WTC11 (cell line): Measurements from ENCODE around the gene RBM34. TPM values are rescaled to one million over a fixed set of nuclear protein-coding genes. Genes with fewer than 3 reads are reported as not detected.

ENCODE experiments used
- ATAC-seq: fragments of 200-7000 bp; cut with Tn5 transposase; 2 replicates; pipeline ENCODE4 v1.10.0; 2021; ENCODE audit warnings: mild to moderate bottlenecking, moderate library complexity
- CTCF ChIA-PET: fragments of 300-600 bp; sonication (Branson Sonifier 250); formaldehyde crosslinking; loops from one replicate; lab custom pipeline; 2021; ENCODE audit warnings: antibody characterized with exemption; lab: Charles Lee
- POLR2A ChIA-PET: fragments of 350-600 bp; sonication (Branson Sonifier 250); formaldehyde crosslinking; loops from one replicate; lab custom pipeline; 2021; ENCODE audit warnings: antibody characterized with exemption; lab: Charles Lee
- DNase-seq: peaks from one replicate; pipeline ENCODE4 v3.0.0; 2021; ENCODE audit warnings: low spot score
- H3K27ac Mint-ChIP-seq: 2 replicates; pipeline ENCODE4 v1.8.0; 2021; ENCODE audit warnings: mixed read lengths
- H3K27me3 Mint-ChIP-seq: 2 replicates; pipeline ENCODE4 v1.8.0; 2021; ENCODE audit warnings: low read depth, mild to moderate bottlenecking, moderate library complexity, mixed read lengths
- H3K36me3 Mint-ChIP-seq: 2 replicates; pipeline ENCODE4 v1.8.0; 2021; ENCODE audit warnings: mixed read lengths
- H3K4me1 Mint-ChIP-seq: 2 replicates; pipeline ENCODE4 v1.8.0; 2022; ENCODE audit warnings: mixed read lengths
- H3K4me3 Mint-ChIP-seq: 2 replicates; pipeline ENCODE4 v1.8.0; 2021; ENCODE audit warnings: mild to moderate bottlenecking, moderate library complexity, mixed read lengths
- H3K9me3 Mint-ChIP-seq: 2 replicates; pipeline ENCODE4 v1.8.0; 2021; ENCODE audit warnings: mixed read lengths
- ELF4 ChIP-seq: sonication (generic); formaldehyde crosslinking; IDR thresholded peaks from 2 replicates; pipeline ENCODE4 v1.8.1; 2022; ENCODE audit warnings: low read depth, mild to moderate bottlenecking, moderate library complexity, missing genetic modification reagents
- ETV6 ChIP-seq: sonication (generic); formaldehyde crosslinking; IDR thresholded peaks from 2 replicates; pipeline ENCODE4 v1.8.1; 2022; ENCODE audit warnings: mild to moderate bottlenecking, missing genetic modification reagents
- FOXK1 ChIP-seq: sonication (generic); formaldehyde crosslinking; IDR thresholded peaks from 2 replicates; pipeline ENCODE4 v1.8.0; 2022; ENCODE audit warnings: mild to moderate bottlenecking, moderate library complexity, missing genetic modification reagents
- JUN ChIP-seq: sonication (generic); formaldehyde crosslinking; IDR thresholded peaks from 2 replicates; pipeline ENCODE4 v1.8.0; 2023; ENCODE audit warnings: mild to moderate bottlenecking, missing genetic modification reagents
- KAT7 ChIP-seq: sonication (generic); formaldehyde crosslinking; IDR thresholded peaks from 2 replicates; pipeline ENCODE4 v1.8.1; 2023; ENCODE audit warnings: missing genetic modification reagents, mild to moderate bottlenecking, borderline replicate concordance
- NFYB ChIP-seq: sonication (generic); formaldehyde crosslinking; conservative IDR thresholded peaks from 2 replicates; pipeline ENCODE4 v1.8.0; 2022; ENCODE audit warnings: low read depth, missing genetic modification reagents
- SP1 ChIP-seq: sonication (generic); formaldehyde crosslinking; conservative IDR thresholded peaks from 2 replicates; pipeline ENCODE4 v1.8.1; 2022; ENCODE audit warnings: missing genetic modification reagents
- ZNF138 ChIP-seq: sonication (generic); formaldehyde crosslinking; conservative IDR thresholded peaks from 2 replicates; pipeline ENCODE4 v1.8.1; 2022; ENCODE audit warnings: mild to moderate bottlenecking, moderate library complexity, missing genetic modification reagents
- total RNA-seq: library from RNA; stranded (reverse); gene quantifications from 3 replicates; pipeline ENCODE4 v1.2.3, GENCODE V29; 2021
- TF ChIP-seq, protein P1 (sequence below): fragments of 250-450 bp; sonication (Bioruptor Pico); IDR thresholded peaks from 2 replicates; pipeline ENCODE4 v1.9.0; 2021; ENCODE audit warnings: moderate library complexity, mild to moderate bottlenecking, inconsistent platforms, borderline replicate concordance
- TF ChIP-seq, protein P2 (sequence below): sonication (generic); formaldehyde crosslinking; IDR thresholded peaks from 2 replicates; pipeline ENCODE4 v1.8.0; 2022; ENCODE audit warnings: mild to moderate bottlenecking, missing genetic modification reagents
- TF ChIP-seq, protein P3 (sequence below): sonication (generic); formaldehyde crosslinking; IDR thresholded peaks from 2 replicates; pipeline ENCODE4 v1.8.1; 2023; ENCODE audit warnings: mild to moderate bottlenecking, moderate library complexity, missing genetic modification reagents
- TF ChIP-seq, protein P4 (sequence below): fragments of 250-450 bp; sonication (Bioruptor Pico); IDR thresholded peaks from 2 replicates; pipeline ENCODE4 v1.8.0; 2021; ENCODE audit warnings: mild to moderate bottlenecking
- TF ChIP-seq, protein P5 (sequence below): sonication (generic); formaldehyde crosslinking; IDR thresholded peaks from 2 replicates; pipeline ENCODE4 v1.8.1; 2022; ENCODE audit warnings: mild to moderate bottlenecking, missing genetic modification reagents, moderate library complexity, borderline replicate concordance
- TF ChIP-seq, protein P6 (sequence below): sonication (generic); formaldehyde crosslinking; IDR thresholded peaks from 2 replicates; pipeline ENCODE4 v1.8.1; 2022; ENCODE audit warnings: mild to moderate bottlenecking, moderate library complexity, missing genetic modification reagents
- TF ChIP-seq, protein P7 (sequence below): sonication (generic); formaldehyde crosslinking; conservative IDR thresholded peaks from 2 replicates; pipeline ENCODE4 v1.8.1; 2022; ENCODE audit warnings: mild to moderate bottlenecking, missing genetic modification reagents
- TF ChIP-seq, protein P8 (sequence below): sonication (generic); formaldehyde crosslinking; IDR thresholded peaks from 2 replicates; pipeline ENCODE4 v1.8.0; 2022; ENCODE audit warnings: mild to moderate bottlenecking, missing genetic modification reagents
- TF ChIP-seq, protein P9 (sequence below): fragments of 250-450 bp; sonication (Bioruptor Pico); IDR thresholded peaks from 2 replicates; pipeline ENCODE4 v1.9.0; 2021; ENCODE audit warnings: mild to moderate bottlenecking
- TF ChIP-seq, protein P10 (sequence below): sonication (generic); formaldehyde crosslinking; IDR thresholded peaks from 2 replicates; pipeline ENCODE4 v1.8.1; 2023; ENCODE audit warnings: mild to moderate bottlenecking, missing genetic modification reagents, moderate library complexity

RBM34 gene
- total RNA-seq, 1 experiment from 2014 or later = 112 TPM

DNA sequence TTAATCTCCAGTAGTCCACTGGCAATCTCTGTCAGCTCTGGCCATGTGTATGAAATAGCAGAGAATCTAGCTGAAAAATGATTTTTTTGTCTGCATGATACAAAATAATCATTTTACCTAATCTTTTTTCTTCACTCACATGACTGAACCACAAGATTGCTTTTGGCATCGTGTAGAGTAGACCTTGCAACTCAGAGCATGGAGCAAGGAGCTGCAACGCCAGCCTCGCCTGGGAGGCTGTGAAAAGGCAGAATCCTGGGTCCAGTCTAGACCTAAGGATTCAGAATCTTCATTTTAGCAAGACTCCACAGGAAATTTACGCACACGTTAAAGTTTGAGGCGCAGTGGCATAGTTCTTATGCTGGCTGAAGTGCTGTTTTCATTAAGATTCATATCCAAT, 72.6 kb downstream of the RBM34 start:
- DNase-seq (no peak), ATAC-seq (no peak)
- Mint-ChIP-seq H3K9me3 (no peaks in the 10 kb centered on the region), H3K4me3 (no peak overlapping the region), H3K4me1 (peaks cover 36% of the 10 kb centered on the region), H3K36me3 (no peaks in the 10 kb centered on the region), H3K27me3 (no peaks in the 10 kb centered on the region; the same call in 1 of the 2 replicates), H3K27ac (peak overlapping the region; percentile 28; the same call in 1 of the 2 replicates)
- ChIA-PET CTCF (interaction anchor here (1.5 kb wide), 1 partner anchor 589 kb away, joined by 5 read pairs; no protein-coding TSS in a partner anchor), POLR2A (interaction anchor here (0.6 kb wide), 1 partner anchor 1658 kb away, joined by 3 read pairs; no protein-coding TSS in a partner anchor)
- TF ChIP-seq SP1 (no peak), JUN (CRISPR knock-in tag) (no peak), FOXK1 (CRISPR knock-in tag) (no peak), KAT7 (no peak), ZNF138 (no peak), ELF4 (CRISPR knock-in tag) (no peak), NFYB (CRISPR knock-in tag) (no peak), ETV6 (CRISPR knock-in tag) (no peak)
- TF ChIP-seq, protein P1, sequence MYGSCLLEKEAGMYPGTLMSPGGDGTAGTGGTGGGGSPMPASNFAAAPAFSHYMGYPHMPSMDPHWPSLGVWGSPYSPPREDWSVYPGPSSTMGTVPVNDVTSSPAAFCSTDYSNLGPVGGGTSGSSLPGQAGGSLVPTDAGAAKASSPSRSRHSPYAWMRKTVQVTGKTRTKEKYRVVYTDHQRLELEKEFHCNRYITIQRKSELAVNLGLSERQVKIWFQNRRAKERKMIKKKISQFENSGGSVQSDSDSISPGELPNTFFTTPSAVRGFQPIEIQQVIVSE (CRISPR knock-in tag) = no peak
- TF ChIP-seq, protein P2, sequence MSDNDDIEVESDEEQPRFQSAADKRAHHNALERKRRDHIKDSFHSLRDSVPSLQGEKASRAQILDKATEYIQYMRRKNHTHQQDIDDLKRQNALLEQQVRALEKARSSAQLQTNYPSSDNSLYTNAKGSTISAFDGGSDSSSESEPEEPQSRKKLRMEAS (CRISPR knock-in tag) = no peak
- TF ChIP-seq, protein P3, sequence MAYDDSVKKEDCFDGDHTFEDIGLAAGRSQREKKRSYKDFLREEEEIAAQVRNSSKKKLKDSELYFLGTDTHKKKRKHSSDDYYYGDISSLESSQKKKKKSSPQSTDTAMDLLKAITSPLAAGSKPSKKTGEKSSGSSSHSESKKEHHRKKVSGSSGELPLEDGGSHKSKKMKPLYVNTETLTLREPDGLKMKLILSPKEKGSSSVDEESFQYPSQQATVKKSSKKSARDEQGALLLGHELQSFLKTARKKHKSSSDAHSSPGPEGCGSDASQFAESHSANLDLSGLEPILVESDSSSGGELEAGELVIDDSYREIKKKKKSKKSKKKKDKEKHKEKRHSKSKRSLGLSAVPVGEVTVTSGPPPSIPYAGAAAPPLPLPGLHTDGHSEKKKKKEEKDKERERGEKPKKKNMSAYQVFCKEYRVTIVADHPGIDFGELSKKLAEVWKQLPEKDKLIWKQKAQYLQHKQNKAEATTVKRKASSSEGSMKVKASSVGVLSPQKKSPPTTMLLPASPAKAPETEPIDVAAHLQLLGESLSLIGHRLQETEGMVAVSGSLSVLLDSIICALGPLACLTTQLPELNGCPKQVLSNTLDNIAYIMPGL (CRISPR knock-in tag) = no peak
- TF ChIP-seq, protein P4, sequence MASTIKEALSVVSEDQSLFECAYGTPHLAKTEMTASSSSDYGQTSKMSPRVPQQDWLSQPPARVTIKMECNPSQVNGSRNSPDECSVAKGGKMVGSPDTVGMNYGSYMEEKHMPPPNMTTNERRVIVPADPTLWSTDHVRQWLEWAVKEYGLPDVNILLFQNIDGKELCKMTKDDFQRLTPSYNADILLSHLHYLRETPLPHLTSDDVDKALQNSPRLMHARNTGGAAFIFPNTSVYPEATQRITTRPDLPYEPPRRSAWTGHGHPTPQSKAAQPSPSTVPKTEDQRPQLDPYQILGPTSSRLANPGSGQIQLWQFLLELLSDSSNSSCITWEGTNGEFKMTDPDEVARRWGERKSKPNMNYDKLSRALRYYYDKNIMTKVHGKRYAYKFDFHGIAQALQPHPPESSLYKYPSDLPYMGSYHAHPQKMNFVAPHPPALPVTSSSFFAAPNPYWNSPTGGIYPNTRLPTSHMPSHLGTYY (CRISPR knock-in tag) = no peak
- TF ChIP-seq, protein P5, sequence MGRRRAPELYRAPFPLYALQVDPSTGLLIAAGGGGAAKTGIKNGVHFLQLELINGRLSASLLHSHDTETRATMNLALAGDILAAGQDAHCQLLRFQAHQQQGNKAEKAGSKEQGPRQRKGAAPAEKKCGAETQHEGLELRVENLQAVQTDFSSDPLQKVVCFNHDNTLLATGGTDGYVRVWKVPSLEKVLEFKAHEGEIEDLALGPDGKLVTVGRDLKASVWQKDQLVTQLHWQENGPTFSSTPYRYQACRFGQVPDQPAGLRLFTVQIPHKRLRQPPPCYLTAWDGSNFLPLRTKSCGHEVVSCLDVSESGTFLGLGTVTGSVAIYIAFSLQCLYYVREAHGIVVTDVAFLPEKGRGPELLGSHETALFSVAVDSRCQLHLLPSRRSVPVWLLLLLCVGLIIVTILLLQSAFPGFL (CRISPR knock-in tag) = no peak
- TF ChIP-seq, protein P6, sequence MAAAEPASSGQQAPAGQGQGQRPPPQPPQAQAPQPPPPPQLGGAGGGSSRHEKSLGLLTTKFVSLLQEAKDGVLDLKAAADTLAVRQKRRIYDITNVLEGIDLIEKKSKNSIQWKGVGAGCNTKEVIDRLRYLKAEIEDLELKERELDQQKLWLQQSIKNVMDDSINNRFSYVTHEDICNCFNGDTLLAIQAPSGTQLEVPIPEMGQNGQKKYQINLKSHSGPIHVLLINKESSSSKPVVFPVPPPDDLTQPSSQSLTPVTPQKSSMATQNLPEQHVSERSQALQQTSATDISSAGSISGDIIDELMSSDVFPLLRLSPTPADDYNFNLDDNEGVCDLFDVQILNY (CRISPR knock-in tag) = no peak
- TF ChIP-seq, protein P7, sequence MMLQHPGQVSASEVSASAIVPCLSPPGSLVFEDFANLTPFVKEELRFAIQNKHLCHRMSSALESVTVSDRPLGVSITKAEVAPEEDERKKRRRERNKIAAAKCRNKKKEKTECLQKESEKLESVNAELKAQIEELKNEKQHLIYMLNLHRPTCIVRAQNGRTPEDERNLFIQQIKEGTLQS (CRISPR knock-in tag) = no peak
- TF ChIP-seq, protein P8, sequence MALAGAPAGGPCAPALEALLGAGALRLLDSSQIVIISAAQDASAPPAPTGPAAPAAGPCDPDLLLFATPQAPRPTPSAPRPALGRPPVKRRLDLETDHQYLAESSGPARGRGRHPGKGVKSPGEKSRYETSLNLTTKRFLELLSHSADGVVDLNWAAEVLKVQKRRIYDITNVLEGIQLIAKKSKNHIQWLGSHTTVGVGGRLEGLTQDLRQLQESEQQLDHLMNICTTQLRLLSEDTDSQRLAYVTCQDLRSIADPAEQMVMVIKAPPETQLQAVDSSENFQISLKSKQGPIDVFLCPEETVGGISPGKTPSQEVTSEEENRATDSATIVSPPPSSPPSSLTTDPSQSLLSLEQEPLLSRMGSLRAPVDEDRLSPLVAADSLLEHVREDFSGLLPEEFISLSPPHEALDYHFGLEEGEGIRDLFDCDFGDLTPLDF (CRISPR knock-in tag) = no peak
- TF ChIP-seq, protein P9, sequence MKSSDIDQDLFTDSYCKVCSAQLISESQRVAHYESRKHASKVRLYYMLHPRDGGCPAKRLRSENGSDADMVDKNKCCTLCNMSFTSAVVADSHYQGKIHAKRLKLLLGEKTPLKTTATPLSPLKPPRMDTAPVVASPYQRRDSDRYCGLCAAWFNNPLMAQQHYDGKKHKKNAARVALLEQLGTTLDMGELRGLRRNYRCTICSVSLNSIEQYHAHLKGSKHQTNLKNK (CRISPR knock-in tag) = no peak
- TF ChIP-seq, protein P10, sequence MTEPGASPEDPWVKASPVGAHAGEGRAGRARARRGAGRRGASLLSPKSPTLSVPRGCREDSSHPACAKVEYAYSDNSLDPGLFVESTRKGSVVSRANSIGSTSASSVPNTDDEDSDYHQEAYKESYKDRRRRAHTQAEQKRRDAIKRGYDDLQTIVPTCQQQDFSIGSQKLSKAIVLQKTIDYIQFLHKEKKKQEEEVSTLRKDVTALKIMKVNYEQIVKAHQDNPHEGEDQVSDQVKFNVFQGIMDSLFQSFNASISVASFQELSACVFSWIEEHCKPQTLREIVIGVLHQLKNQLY (CRISPR knock-in tag) = no peak
